GM18873 (cell line): ENCODE data around the gene MYO3A.
"Not testable (repeated sequence)": the region's sequence is repeated elsewhere in the genome, so short reads cannot be mapped to it uniquely, and the experiment has no call there.

Experiments used
- ATAC-seq: cut with Tn5 transposase; IDR thresholded peaks from one replicate; pipeline ENCODE4 v1.9.1; 2021; ENCODE audit warnings: mild to moderate bottlenecking, moderate library complexity, moderate number of reproducible peaks; ENCODE audit not compliant: unreplicated experiment, low FRiP score

The MYO3A gene

DNA sequence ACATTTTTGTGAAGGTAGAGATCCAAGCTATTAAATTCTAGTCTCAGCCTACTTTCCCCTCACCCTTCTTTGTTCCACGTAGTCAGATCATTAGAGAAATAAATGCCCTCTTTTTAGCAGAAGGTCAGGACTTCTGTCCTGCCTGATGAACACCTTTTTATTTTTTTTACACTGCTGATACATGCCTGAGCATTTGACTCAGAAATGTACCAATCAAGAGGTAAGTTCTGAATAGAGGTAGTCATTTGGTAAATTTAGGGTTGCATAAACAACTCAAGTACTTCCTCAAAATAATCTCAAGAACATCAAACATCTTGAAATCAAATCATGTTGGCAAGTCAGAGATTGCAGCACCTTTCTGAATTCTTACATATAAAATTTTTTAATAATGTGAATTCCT is 133.7 kb downstream of the MYO3A start:
- ATAC-seq: no peak

DNA sequence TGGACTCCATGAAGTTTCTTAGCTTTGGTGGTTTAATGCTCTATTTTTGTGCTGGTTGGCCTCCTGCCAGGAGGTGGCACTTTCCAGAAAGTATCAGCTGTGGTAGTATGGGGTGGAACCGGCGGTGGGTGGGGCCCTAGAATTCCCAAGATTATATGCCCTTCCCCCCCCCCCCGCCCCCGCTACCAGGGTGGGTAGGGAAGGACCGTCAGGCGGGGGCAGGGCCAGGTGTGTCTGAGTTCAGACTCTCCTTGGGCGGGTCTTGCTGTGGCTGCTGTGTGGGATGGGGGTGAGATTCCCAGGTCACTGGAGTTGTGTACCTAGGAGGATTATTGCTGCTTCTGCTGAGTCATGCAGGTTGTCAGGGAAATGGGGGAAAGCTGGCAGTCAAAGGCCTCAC is 146.9 kb downstream of the MYO3A start:
- ATAC-seq: not testable (repeated sequence)

DNA sequence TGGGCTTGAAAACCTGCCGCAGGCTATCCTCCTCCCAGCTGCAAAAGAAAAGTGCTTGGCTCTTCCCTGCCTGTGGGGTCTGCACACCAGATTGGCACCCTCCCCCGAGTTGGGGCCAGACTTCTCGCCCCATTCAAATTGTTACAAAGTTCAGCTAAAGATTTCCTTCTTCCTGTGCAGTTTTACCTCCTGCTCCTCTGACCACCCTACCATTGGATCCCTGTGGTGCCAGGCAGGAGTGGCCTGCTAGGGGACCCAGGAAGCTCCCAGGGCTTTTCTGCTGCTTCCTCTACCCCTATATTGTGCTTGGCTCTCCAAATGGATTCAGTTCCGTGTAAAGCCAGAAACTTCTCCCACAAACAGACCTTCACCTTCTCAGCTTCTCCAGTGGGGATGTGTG is 147.4 kb downstream of the MYO3A start:
- no peak for ATAC-seq

DNA sequence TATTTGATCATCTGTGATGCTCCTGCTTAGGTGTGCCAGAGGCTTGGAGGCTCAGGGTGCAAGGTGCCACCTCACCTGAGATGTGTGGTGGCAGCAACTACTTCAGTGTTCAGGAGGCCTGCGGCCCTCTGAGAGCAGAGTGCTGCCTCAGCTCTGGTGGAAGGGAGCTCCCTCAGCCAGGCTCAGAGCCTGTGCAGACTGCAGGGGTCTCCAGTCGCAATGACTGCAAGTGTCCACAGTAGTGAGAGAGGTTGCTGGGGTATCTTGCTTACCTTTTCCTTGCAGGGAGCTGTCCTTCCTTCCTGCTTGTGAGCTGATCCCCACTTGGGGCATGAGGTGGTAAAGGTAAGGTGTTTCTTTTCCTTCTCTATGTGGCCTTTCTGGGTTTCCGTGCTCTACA is 151.5 kb downstream of the MYO3A start:
- ATAC-seq: no peak

DNA sequence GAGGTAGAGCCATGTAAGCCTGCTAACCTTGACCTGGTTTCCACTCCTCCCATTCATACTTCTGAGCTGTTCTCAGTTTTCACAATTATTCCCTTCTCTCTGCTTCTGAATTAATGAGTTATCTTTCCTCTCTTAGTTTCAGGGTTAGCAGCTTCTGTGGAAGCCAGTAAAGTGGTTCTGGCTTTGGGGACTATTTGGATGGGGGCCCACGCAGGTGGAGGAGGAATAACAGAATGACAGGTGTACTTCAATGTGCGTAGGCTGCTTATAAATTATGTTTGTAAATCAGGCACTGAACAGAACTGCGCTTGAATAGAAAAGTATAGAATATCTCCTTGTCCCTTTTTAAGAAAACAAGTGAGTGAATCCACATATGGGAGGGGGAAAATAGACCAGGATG is 153.6 kb downstream of the MYO3A start:
- no peak for ATAC-seq

DNA sequence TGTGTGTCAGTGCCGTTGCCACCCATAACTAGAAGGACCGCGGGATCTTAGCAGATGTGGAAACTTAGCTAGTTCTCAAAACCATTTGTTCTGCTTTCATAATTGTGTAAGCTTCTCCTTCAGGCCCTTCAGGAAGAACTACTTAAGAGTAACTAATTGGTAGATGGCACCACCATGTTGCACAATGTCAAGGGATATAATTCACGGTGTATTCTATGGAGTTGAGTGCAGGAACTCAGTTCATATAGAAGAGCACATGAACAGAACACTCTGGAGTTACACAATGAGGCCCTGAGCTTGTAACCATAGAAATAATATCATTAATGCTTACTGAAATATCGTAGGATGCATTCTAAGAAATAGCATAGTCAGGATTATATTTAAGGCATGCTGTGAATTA is 156.0 kb downstream of the MYO3A start:
- no peak for ATAC-seq

DNA sequence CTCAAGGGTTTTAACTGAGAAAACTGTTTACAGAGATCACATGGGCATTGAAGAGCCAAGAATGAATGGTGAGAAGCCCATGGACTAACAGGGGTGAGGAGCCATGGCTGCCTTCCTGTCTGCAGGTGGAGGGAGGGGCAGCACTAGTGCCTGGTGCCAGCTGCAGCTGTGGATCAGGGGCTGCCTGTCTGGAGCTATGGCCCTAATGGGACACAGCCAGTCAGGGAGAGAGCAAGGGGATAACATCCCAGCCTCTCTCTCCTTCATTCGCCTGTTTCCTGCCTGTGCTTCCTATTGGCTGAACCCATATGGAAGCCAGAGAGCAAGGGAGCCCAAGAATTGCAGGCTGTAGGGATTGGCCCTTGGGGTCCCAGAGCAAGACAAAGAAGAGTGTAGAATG is 156.7 kb downstream of the MYO3A start:
- ATAC-seq: no peak

DNA sequence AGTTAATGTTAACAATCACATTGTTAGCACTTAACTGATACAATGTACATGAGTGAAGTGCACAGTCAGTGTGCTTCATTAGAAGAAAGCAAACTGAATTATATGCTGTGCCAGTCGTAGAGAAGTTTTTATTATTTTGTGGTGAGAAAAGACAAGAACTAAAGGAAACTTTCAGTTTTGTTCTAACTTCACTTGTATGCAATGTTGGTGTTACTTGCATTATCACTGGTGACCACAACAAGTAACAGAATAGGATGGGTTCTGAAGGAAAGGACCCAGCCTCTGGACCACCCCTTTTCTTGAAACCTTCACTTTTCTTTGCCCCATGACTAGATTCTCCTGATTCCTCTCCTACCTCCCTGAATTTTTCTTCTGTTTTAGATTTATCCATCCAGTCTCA is 159.2 kb downstream of the MYO3A start:
- no peak for ATAC-seq

DNA sequence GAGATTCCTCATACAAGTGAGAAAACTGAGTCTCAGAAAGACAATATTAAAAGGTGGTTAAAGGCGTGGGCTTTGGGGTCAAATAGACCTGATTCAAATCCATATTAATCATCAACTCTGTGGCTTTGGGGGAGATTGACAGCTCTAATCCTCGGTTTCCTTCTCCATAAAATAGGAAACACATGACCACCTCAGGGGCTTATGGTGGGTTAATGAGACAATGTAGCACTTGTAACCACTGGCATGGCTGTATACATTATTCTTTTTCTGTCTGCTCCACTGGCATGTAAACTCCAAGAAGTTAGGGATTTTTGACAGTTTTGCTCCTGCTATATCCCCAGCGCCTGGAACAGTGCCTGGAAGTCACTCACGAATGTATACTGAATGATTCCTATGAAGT is 161.8 kb downstream of the MYO3A start:
- no peak for ATAC-seq

DNA sequence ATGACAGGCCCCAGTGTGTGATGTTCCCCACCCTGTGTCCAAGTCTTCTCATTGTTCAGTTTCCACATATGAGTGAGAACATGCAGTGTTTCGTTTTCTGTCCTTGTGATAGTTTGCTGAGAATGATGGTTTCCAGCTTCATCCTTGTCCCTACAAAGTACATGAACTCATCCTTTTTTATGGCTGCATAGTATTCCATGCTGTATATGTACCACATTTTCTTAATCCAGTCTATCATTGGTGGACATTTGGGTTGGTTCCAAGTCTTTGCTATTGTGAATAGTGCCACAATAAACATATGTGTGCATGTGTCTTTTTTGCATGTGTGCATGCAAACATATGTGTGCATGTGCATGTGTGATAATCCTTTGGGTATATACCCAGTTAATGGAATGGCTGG is 163.5 kb downstream of the MYO3A start:
- not testable (repeated sequence) for ATAC-seq

DNA sequence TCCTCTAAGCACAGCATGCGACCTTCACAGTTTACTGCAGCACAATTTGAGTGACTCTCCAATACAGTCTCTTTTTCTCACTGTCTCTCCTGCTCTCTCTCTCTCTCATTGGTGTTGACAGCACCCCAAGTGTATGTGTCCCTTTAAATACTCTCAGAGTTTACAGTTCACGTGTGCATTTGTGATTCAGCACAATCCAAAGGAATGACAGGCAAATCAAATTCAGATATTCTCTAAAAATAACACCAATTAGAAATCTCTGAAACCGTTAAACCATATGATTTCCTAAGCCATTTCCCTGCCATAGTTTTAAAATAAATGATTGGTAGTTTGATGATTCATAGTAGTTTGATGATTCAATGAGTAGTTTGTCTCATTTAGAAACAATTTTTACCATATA is 178.5 kb downstream of the MYO3A start:
- no peak for ATAC-seq

DNA sequence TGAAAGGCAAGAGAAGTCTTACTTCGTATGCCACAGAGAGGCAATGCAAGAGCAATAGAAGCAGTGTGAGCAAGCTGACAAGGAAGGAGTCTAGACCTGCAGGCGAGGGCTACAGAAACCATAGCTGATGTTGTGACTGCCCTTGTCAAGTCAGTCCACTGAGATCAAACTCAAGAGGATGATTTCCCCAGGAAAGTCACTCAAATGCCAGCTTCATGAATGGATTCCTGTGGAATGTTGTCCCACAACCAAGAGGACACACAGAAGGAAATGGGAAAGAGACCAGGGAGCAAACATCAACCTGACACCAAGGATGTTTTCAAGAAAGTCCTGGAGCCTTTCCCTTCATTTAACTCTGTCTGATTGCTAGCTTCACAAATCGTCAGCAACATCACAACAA is 204.6 kb downstream of the MYO3A start:
- ATAC-seq: no peak

DNA sequence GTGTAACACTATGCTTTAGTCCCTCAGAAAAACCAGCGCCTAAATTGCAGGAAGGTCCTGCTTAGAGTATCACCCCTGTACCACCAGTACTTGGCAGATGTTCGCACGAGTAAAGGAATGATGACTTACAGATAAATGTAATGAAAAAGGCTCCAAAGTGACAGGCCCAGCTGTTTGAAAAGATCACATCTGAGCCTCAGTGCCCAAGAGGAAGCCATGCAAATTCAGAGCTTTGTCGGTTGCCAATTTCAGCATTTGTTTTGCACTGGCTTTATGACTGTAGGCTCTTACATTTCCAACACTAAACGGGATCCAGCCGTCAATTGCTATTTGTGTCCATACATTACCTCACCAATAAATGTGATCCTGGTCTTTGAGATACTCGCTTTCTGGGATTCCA is 222.0 kb downstream of the MYO3A start:
- ATAC-seq: no peak

DNA sequence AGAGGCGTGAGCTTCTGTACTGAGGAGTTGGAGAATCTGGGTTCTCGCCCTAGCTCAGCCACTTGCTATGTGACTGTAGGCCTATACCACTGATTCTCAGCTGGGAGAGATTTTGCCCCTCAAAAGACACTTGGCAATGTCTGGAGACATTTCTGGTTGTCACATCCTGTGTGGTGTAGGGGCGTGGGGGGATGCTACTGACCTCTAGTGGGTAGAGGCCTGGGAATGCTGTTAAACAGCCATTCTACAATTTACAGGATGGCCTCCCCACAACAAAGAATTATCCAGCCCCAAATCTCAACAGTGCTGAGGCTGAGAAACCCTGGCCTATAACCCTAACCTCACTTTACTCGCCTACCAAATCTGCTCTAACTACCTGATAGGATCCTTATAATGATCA is 223.7 kb downstream of the MYO3A start:
- ATAC-seq: no peak

DNA sequence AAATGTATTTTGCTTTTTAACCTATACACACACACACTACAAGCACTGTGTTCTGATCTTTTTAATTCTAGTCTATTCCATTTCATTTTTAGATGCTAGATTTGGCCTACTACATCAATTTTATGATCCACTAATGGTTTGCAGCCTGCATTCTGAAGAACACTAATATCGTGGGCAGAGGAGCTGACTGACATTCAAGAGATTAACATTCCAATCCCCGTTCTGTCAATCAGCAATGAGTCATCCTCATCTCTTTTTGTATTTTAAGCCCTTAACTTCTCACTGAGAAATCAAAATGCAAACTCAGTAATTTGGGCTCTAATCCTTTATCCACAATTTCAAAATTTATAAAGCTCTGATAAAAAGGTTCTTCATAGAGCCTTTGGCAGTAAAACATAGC is 235.4 kb downstream of the MYO3A start:
- no peak for ATAC-seq

DNA sequence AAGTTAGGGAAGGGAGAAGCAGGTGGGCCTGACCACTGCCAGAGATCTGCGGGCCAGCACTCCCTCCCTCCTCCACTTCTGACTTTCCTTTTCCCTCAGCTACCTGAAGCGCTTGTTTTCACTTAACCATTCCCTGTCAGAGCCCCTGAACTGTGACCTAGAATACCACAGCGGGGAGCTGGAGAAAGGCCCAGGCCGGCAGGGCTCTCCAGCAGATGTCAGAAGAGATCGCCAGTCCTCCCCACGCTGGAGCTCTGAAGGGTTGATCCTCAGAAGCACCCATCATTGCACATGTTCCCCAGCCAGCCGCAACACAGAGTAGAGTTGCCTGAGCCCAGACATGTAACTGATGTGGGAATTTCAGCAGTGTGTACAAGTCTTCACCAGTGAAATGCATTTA is 238.1 kb downstream of the MYO3A start:
- no peak for ATAC-seq

DNA sequence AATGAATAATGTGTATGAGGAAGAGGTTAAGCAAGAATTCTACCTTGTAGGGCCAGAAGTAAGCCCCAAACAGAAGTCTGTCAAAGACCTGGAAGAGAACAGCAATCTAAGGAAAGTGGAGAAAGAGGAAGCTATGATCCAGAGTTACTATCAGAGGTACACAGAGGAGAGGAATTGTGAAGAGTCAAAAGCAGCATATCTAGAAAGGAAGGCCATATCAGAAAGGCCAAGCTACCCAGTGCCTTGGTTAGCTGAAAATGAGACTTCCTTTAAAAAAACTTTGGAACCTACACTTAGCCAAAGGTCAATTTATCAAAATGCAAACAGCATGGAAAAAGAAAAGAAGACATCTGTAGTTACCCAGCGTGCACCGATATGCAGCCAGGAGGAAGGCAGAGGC is 239.8 kb downstream of the MYO3A start:
- ATAC-seq: no peak

DNA sequence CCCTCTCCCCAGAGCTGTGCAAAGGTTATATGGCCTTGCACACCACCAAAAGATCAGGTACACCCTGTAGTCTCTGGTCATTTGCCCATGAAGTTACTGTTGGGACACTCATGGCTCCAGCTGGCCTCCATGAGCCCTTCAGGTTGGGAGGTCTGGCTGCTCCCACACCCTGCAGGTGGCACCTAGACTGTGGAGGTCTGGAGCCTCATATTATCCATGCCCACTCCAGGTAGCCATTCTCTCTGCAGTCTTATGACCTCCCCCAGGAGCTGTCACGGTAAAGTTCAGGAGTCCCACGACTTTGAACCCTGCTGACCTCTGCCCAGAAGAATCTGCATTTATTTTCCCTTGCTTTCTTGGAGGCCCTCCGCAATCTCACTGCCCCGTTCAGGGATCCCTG is 243.3 kb downstream of the MYO3A start:
- no peak for ATAC-seq

DNA sequence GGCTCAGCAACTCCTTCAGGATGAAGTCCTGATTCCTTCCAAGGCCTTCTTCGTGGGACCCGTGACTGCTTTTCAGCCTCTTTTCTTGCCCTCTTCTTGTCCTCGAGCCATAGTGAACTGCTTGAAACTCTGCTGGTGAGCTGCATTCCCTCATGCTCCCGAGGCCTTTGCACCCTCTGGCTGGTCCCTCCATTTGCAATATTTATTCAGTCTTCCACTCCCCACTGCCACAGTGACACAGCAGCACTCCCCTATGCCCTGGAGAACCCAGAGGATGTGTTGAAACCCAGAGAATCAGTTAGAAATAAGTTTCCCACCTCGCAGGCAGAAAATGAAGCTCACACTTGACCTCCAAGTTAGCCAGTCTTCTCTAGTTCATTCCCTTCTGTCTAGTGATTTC is 260.2 kb downstream of the MYO3A start:
- ATAC-seq: no peak

DNA sequence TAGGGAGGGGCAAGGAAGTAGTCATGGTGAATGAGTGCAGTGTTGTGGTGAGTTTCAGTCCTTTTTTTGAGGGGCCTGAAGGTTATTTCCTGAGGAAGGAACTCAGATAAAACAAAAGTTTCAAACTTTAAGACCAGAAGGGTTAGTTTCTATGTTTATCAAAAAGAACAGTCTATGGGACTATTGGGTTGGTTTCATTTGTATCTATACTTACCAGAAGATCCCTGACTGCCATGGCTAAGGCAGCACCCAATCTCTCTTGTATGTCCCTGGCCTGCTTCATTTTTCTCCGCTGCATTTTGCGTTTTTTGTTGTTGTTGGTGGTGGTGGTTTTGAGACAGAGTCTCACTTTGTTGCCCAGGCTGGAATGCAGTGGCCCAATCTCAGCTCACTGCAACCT is 263.2 kb downstream of the MYO3A start:
- ATAC-seq: no peak

DNA sequence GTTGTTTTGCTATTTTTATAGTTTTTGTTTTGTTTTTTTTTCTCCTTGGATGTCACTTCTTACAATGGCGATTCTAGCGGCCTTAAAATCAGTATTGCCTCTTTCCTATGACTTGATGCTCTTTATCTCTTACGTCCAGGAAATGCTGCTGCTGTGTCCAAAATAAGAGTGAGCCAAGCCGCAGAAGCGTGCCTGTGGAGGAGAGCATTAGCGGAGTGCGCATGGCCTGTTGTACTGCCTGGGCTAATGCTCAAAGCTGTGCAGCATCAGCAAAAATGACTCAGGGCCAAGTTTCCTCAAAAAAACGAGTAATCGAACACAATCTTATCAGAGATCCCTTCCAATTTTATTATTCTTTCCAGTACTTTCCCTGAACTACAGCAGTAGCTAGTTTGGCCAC is 264.1 kb downstream of the MYO3A start:
- ATAC-seq: no peak

DNA sequence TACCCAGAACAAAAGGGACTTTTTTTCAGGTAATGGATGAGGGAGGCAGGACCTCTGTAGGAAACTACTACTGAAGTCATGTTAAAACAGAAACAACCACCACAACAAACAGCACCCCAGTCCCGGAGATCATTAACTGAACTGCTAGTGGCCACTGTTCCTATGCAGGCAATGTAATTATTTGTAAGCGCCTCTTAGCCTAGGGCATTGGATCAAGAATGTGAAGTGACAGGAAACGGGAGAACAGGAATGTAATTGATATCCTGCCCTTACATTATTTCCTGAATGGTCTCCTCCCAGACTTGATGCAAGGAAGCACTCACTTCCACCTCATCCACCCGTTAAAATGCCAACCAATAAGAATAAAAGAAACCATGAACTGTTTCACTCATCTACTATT is 265.8 kb downstream of the MYO3A start:
- ATAC-seq: no peak

DNA sequence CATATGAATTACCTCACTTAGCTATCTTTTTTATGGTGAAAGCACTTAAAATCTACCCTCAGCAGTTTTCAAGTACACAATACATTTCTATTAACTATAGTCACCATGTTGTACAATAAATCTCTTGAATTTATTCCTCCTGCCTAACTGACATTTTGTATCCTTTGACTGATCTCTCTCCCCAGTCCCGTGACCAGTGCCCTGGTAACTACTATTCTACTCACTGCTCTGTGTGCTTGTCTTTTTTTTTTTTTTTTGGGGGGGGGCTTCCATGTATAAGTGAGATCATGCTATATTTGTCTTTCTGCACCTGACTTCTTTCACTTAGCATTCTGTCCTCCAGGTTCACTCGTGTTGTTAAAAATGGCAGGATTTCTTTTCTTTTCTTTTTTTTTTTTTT is 271.2 kb downstream of the MYO3A start:
- no peak for ATAC-seq
